GM12878 (cell line): ENCODE data around the gene CMBL. TPM values are rescaled to one million over a fixed set of nuclear protein-coding genes. Genes with fewer than 3 reads are reported as not detected.

Experiments
- ATAC-seq: fragments of 200-7000 bp; cut with Tn5 transposase; 3 replicates; pipeline ENCODE4 v1.9.1; 2020; ENCODE audit warnings: mild to moderate bottlenecking, moderate library complexity
- BruUV-seq: library from RNA; stranded (reverse); fragments of 400-500 nt; replicated peaks from 2 replicates; lab custom pipeline; 2021; lab: Mats Ljungman, UMichigan
- CTCF ChIA-PET: fragments of 300-600 bp; sonication (Branson Sonifier 250); formaldehyde crosslinking; extraction: SDS; loops from one replicate; lab custom pipeline; 2021; ENCODE audit warnings: inconsistent platforms; lab: Yijun Ruan, JAX
- POLR2A ChIA-PET: fragments of 350-600 bp; formaldehyde crosslinking; extraction: SDS; loops from one replicate; lab custom pipeline; 2021; ENCODE audit warnings: inconsistent platforms; lab: Charles Lee
- RAD21 ChIA-PET: fragments of 300-600 bp; sonication (Branson Sonifier 250); formaldehyde crosslinking; loops from one replicate; lab custom pipeline; 2023; ENCODE audit warnings: antibody characterized with exemption; ENCODE audit not compliant: unreplicated experiment; lab: Charles Lee
- SMC1A ChIA-PET: fragments of 300-600 bp; sonication (Branson Sonifier 250); formaldehyde crosslinking; loops from one replicate; lab custom pipeline; 2023; ENCODE audit not compliant: unreplicated experiment, uncharacterized antibody; lab: Charles Lee
- DNase-seq: peaks from one replicate; pipeline ENCODE4 v3.0.0-alpha.2; 2011; ENCODE audit warnings: low read depth, low spot score
- FAIRE-seq: peaks from 3 replicates; lab custom pipeline; 2011; peaks lifted over from hg19 to GRCh38; lab: Jason Lieb, UNC
- H2AFZ ChIP-seq: 2 replicates; pipeline ENCODE4 v1.6.0; 2011; ENCODE audit warnings: low read depth, low read length, control low read depth; ENCODE audit not compliant: control insufficient read depth
- H3K27ac ChIP-seq: 2 replicates; pipeline ENCODE4 v1.5.1; 2011; ENCODE audit warnings: control low read depth; ENCODE audit not compliant: control insufficient read depth, insufficient read depth
- H3K27me3 ChIP-seq, 2 experiments: replicated peaks in 1 of 2; 2 replicates each; pipeline versions ENCODE4 v1.6.0 to v1.6.1; 2011; ENCODE audit warnings: low read length in 1 of 2; ENCODE audit not compliant: control insufficient read depth in 2 of 2, insufficient read depth in 2 of 2
- H3K36me3 ChIP-seq, 2 experiments: 2 replicates each; pipeline ENCODE4 v1.5.1; 2011; ENCODE audit warnings: low read length in 1 of 2; ENCODE audit not compliant: control insufficient read depth in 2 of 2, insufficient read depth in 2 of 2
- H3K4me1 ChIP-seq: 2 replicates; pipeline ENCODE4 v1.6.1; 2011; ENCODE audit warnings: mild to moderate bottlenecking, low read length, moderate library complexity, mixed read lengths; ENCODE audit not compliant: control insufficient read depth, insufficient read depth
- H3K4me2 ChIP-seq: 2 replicates; pipeline ENCODE4 v1.6.0; 2011; ENCODE audit warnings: control low read depth; ENCODE audit not compliant: control insufficient read depth, insufficient read depth
- H3K4me3 ChIP-seq: fragments of 200-600 bp; sonication (generic); 2 replicates; pipeline ENCODE4 v1.5.1; 2016
- H3K79me2 ChIP-seq: 2 replicates; pipeline ENCODE4 v1.6.0; 2011; ENCODE audit warnings: low read length; ENCODE audit not compliant: control insufficient read depth, insufficient read depth
- H3K9ac ChIP-seq: 2 replicates; pipeline ENCODE4 v1.8.0; 2011; ENCODE audit warnings: low read length, control low read depth, mixed read lengths; ENCODE audit not compliant: control insufficient read depth, insufficient read depth
- H3K9me3 ChIP-seq: replicated peaks from 3 replicates; pipeline ENCODE4 v1.5.1; 2011; ENCODE audit warnings: mild to moderate bottlenecking, low read length; ENCODE audit not compliant: control insufficient read depth, insufficient read depth
- H4K20me1 ChIP-seq: 2 replicates; pipeline ENCODE4 v1.6.0; 2011; ENCODE audit not compliant: control insufficient read depth, insufficient read depth
- BHLHE40 ChIP-seq, 2 experiments: fragments of 450-650 bp in 1 of 2; IDR thresholded peaks; 2 replicates each; pipeline ENCODE4 v1.6.1; 2011 to 2017; ENCODE audit warnings: low read depth in 2 of 2, borderline replicate concordance in 1 of 2, improper control_type of control experiment in 1 of 2, low read length in 1 of 2, mild to moderate bottlenecking in 1 of 2
- ESRRA ChIP-seq: IDR thresholded peaks from 2 replicates; pipeline ENCODE4 v1.6.1; 2012; ENCODE audit warnings: mild to moderate bottlenecking, low read length, improper control_type of control experiment
- IRF4 ChIP-seq: IDR thresholded peaks from 2 replicates; pipeline ENCODE4 v1.6.1; 2011; ENCODE audit warnings: low read depth, low read length
- NFIC ChIP-seq: IDR thresholded peaks from 2 replicates; pipeline ENCODE4 v1.6.1; 2012; ENCODE audit warnings: low read depth, mild to moderate bottlenecking, inconsistent platforms, low read length, moderate library complexity
- TCF3 ChIP-seq: IDR thresholded peaks from 2 replicates; pipeline ENCODE4 v1.6.1; 2012; ENCODE audit warnings: low read depth, mild to moderate bottlenecking, low read length, borderline replicate concordance; ENCODE audit not compliant: insufficient read depth
- TCF7 ChIP-seq: IDR thresholded peaks from 2 replicates; pipeline ENCODE4 v1.6.1; 2014; ENCODE audit warnings: antibody characterized with exemption, borderline replicate concordance
- ZNF384 ChIP-seq: IDR thresholded peaks from 2 replicates; pipeline ENCODE4 v1.6.1; 2012; ENCODE audit warnings: low read depth, mild to moderate bottlenecking, low read length, improper control_type of control experiment, borderline replicate concordance
- ZNF622 ChIP-seq: fragments of 450-650 bp; IDR thresholded peaks from 2 replicates; pipeline ENCODE4 v1.6.1; 2017; ENCODE audit warnings: mild to moderate bottlenecking, inconsistent platforms
- WGBS: methylation state at CpG from one replicate; pipeline ENCODE4 v1.1.6; 2016; ENCODE audit warnings: low lambda C conversion rate; ENCODE audit not compliant: insufficient replicate concordance, insufficient coverage; ENCODE audit errors: missing lambda C conversion rate; 5-methylcytosine and 5-hydroxymethylcytosine counted together
- in situ Hi-C: fragments of 300-500 bp; cut with MboI; formaldehyde crosslinking; loops from 9 replicates; pipeline ENCODE4 v1.14.3; 2018; ENCODE audit warnings: mixed read lengths
- intact Hi-C: fragments of 100-400 bp; cut with micrococcal nuclease; formaldehyde crosslinking; loops from one replicate; pipeline ENCODE4 v1.14.2; 2022; ENCODE audit not compliant: unreplicated experiment
- polyA plus RNA-seq, 11 experiments: library from polyadenylated mRNA; depleted of rRNA in 4 of 11; unstranded in 6 of 11; stranded (reverse) in 5 of 11; fragments of >200 nt; fragmentation: Nextera tagmentation in 4 of 11; fragmentation: Illumina TruSeq in 1 of 11; extraction: Ambion mirVana in 4 of 11; extraction: Trizol in 1 of 11; gene quantifications; 1 replicate in 1 of 11; 2 replicates in 10 of 11; pipeline versions ENCODE4 v1.2.1 to v1.2.3, GENCODE V29; 2011 to 2016; ENCODE audit warnings: inconsistent platforms in 2 of 11, missing spikeins in 2 of 11, low read depth in 1 of 11
- total RNA-seq, 4 experiments: library from RNA; depleted of rRNA in 3 of 4; stranded (reverse); fragments of >200 nt in 3 of 4; fragmentation: Illumina TruSeq in 1 of 4; extraction: Trizol in 1 of 4; gene quantifications; 2 replicates each; pipeline versions ENCODE4 v1.2.1 to v1.2.3, GENCODE V29; 2013 to 2021
- TF ChIP-seq, protein P1 (sequence below): fragments of 450-650 bp; formaldehyde crosslinking; IDR thresholded peaks from 2 replicates; pipeline ENCODE4 v1.4.0; 2022; ENCODE audit warnings: mild to moderate bottlenecking, moderate library complexity
- TF ChIP-seq, protein P2 (sequence below): IDR thresholded peaks from 2 replicates; pipeline ENCODE4 v1.6.1; 2011; ENCODE audit warnings: borderline replicate concordance, low read depth, mild to moderate bottlenecking, moderate library complexity, mixed read lengths, low read length; ENCODE audit not compliant: insufficient read depth; ENCODE audit errors: extremely low read length
- TF ChIP-seq, protein P3 (sequence below): IDR thresholded peaks from 2 replicates; pipeline ENCODE4 v1.6.1; 2011; ENCODE audit warnings: low read depth, mild to moderate bottlenecking, low read length, moderate library complexity, borderline replicate concordance; ENCODE audit errors: extremely low read depth

Gene CMBL
- total and polyA plus RNA-seq, 10 of the 15 experiments (the other 5 are each of a cell fraction or from before 2014, with no cell fraction given) = 1.8 to 15.6 (median 7.5) TPM

DNA sequence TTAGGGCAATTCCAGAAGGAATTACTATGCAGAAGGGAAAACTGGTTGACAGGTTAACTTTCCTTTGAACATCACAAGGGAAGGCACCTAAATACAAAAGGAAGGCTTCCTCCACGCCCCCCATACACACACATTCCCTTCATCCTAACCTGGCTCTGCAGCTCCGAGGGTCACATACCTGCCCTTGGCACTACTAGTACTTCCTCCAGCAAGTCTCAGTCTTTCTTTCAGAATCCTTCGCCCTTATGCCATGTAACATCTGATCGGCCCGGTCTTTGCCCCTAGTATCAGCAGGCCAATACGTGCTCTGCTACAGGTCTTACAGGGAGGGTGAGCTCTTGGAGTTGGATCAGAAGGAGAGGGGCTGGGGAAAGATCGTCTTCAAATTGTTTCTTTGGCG lies 44.2 kb upstream of the CMBL start:
- intact Hi-C loops (loop anchor here (10.0 kb wide), 2 partner anchors 223 to 413 kb away; partner anchors contain the start of gene DAP), in situ Hi-C loops (no loop called here)
- Histone ChIP-seq H3K4me2 (peak overlapping the region; percentile 19), H4K20me1 (no peaks in the 10 kb centered on the region), H3K9me3 (no peaks in the 10 kb centered on the region), H3K79me2 (peaks cover 43% of the 10 kb centered on the region), H3K27me3 (no peaks in the 10 kb centered on the region), H3K36me3 (no peaks in the 10 kb centered on the region), H3K4me1 (peaks cover 3% of the 10 kb centered on the region; the same call in 1 of the 2 replicates), H2AFZ (no peak overlapping the region), H3K27ac (no peak overlapping the region), H3K4me3 (no peak overlapping the region), H3K9ac (no peak overlapping the region; the same call in 1 of the 2 replicates)
- no peak for DNase-seq
- 94% methylated on average over 8 of the region's 8 CpGs for WGBS
- ChIA-PET SMC1A (no interaction called here), RAD21 (no interaction called here), CTCF (interaction anchor here (1.3 kb wide), 1 partner anchor 12 kb away, joined by 4 read pairs; no protein-coding TSS in a partner anchor), POLR2A (no interaction called here)
- no peak for FAIRE-seq
- no peak for TF ChIP-seq TCF7
- BruUV-seq = no TSS peak
- ATAC-seq = no peak

GRCh38 chr5:10351199-10351905 lies 43.6 kb upstream of the CMBL start:
- H3K36me3 ChIP-seq = no peaks in the 10 kb centered on the region
- no TSS peak for BruUV-seq
- no peak for ATAC-seq
- H3K4me1 ChIP-seq = peaks cover 3% of the 10 kb centered on the region; the same call in 1 of the 2 replicates
- no peaks in the 10 kb centered on the region for H3K27me3 ChIP-seq
- no peaks in the 10 kb centered on the region for H3K9me3 ChIP-seq
- peaks cover 38% of the 10 kb centered on the region for H3K79me2 ChIP-seq
- SMC1A ChIA-PET = no interaction called here
- POLR2A ChIA-PET = no interaction called here
- CTCF ChIA-PET = interaction anchor here (1.3 kb wide), 1 partner anchor 13 kb away, joined by 4 read pairs; no protein-coding TSS in a partner anchor
- in situ Hi-C loops = no loop called here
- no peak overlapping the region for H3K27ac ChIP-seq
- H4K20me1 ChIP-seq = no peaks in the 10 kb centered on the region
- H3K9ac ChIP-seq = no peak overlapping the region
- no peak for DNase-seq
- H3K4me2 ChIP-seq = no peak overlapping the region; the same call in 1 of the 2 replicates
- RAD21 ChIA-PET = no interaction called here
- H2AFZ ChIP-seq = no peak overlapping the region
- no peak overlapping the region for H3K4me3 ChIP-seq
- WGBS = 93% methylated on average over 6 of the region's 6 CpGs
- no peak for FAIRE-seq
- intact Hi-C loops = loop anchor here (10.0 kb wide), 2 partner anchors 223 to 413 kb away; partner anchors contain the start of gene DAP
- no peak for TF ChIP-seq ESRRA
- no peak for TF ChIP-seq ZNF622
- TF ChIP-seq, protein P1, sequence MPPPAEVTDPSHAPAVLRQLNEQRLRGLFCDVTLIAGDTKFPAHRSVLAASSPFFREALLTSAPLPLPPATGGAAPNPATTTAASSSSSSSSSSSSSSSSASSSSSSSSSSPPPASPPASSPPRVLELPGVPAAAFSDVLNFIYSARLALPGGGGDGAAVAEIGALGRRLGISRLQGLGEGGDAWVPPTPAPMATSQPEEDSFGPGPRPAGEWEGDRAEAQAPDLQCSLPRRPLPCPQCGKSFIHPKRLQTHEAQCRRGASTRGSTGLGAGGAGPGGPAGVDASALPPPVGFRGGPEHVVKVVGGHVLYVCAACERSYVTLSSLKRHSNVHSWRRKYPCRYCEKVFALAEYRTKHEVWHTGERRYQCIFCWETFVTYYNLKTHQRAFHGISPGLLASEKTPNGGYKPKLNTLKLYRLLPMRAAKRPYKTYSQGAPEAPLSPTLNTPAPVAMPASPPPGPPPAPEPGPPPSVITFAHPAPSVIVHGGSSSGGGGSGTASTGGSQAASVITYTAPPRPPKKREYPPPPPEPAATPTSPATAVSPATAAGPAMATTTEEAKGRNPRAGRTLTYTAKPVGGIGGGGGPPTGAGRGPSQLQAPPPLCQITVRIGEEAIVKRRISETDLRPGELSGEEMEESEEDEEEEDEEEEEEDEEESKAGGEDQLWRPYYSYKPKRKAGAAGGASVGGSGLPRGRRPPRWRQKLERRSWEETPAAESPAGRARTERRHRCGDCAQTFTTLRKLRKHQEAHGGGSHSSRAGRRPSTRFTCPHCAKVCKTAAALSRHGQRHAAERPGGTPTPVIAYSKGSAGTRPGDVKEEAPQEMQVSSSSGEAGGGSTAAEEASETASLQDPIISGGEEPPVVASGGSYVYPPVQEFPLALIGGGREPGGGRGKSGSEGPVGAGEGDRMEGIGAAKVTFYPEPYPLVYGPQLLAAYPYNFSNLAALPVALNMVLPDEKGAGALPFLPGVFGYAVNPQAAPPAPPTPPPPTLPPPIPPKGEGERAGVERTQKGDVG (CRISPR knock-in tag) = no peak
- TF ChIP-seq NFIC = no peak
- no peak for TF ChIP-seq ZNF384
- no peak for TF ChIP-seq BHLHE40 (IDR thresholded peaks at IDR 0.05; ENCODE audit: borderline replicate concordance in 1 of 2, low read depth in 2 of 2, low read length in 1 of 2)
- TF ChIP-seq IRF4 = no peak
- TF ChIP-seq, protein P2, sequence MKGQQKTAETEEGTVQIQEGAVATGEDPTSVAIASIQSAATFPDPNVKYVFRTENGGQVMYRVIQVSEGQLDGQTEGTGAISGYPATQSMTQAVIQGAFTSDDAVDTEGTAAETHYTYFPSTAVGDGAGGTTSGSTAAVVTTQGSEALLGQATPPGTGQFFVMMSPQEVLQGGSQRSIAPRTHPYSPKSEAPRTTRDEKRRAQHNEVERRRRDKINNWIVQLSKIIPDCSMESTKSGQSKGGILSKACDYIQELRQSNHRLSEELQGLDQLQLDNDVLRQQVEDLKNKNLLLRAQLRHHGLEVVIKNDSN = no peak
- TF ChIP-seq TCF3 = no peak
- TF ChIP-seq, protein P3, sequence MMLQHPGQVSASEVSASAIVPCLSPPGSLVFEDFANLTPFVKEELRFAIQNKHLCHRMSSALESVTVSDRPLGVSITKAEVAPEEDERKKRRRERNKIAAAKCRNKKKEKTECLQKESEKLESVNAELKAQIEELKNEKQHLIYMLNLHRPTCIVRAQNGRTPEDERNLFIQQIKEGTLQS = no peak
